ENCODE results near the gene PRRX1.

Gene PRRX1

DNA sequence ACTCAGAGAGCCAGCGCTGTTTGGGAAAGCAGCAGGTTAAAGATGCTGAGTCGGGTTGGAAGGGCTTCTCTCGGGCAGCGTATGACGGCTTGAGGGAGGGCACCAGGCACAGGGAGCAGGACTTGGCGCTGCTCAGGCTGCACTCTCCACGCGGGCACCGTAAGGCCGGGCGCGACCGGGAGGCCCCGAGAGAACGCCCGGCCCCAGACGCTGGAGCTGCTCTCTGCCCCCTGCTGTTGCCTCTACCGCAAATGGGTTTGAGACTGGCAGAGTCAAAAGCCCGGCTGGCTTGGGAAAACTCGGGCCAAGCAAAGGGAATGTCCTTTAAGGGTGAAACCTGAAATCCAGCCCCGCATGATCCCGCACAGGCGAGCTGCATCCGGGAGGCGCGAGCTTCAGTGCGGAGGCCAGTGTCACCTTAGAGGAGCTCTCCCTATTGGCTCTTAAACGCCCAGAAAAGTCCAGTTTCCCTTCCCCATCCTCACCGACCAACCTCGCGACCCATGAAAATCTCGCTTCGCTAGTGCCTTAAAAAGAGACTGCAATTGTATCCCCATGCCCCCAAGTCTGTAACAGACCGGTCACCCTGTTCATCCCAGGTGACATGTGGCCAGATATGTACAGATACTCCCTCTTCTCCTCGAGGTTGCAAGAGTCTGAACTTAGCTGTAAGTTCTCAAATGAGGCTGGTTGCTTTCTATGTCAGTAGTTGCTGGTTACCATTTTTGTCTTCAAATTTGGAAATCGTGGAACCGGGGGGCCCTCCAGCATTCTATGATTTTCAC, 1.1 kb downstream of the PRRX1 start:
- DNase-seq (ENCODE audit: low read depth) = peak; percentile 78

DNA sequence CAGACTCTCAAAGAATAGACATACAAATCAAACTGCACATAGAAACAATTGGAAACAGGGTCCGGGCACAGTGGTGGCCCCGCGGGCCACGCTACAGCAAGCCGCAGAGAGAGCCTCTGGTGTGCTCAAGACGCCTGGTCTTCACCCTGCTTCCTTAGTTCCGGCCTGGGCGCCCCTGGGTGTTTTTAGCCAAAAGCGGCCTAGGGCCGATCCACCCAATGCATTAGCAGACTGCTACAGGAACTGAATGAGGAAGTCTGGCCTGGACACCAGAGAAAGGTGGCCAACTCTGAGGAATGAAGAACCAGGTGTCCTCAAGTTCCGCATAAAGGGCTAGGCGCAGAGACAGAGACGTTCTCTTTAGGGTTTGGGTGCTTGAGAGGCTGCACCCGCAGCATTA, 1.7 kb downstream of the PRRX1 start:
- DNase-seq (ENCODE audit: low read depth) = peak; percentile 62

DNA sequence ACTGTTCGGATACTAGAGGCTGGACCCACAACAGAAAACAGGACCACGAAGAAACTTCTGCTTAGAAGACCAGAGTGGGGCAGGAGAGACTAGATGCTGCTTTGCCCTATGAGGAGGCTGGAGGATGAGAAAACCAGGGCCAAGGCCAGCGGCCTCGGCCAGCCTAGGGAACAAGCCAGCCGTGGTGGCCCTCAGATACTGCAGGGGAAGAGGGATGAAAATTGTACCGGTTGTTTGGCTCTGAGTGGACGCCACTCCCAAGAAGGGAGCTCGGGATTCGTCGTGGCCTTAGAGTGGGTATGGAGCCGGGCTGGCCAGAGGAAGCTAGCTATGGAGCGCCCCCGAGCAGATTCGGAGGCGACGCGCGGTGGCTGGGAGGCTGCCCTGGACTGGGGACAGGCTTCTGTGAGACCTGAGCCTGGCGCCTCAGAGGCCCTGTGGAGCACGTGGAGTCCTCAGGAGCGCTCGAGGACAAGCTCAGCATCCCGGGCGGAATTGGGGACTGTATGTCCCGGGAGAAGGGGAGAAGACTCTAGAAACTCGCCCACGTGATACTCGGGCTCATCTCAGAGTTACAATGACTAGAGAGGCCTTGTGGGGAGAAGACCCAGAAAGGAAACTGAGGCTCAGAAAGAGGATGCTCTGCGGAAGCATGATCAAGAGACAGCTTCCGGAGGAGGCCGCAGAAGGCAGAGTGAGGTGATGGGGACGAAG, 2.8 kb downstream of the PRRX1 start:
- peak; percentile 52 for DNase-seq (ENCODE audit: low read depth)

DNA sequence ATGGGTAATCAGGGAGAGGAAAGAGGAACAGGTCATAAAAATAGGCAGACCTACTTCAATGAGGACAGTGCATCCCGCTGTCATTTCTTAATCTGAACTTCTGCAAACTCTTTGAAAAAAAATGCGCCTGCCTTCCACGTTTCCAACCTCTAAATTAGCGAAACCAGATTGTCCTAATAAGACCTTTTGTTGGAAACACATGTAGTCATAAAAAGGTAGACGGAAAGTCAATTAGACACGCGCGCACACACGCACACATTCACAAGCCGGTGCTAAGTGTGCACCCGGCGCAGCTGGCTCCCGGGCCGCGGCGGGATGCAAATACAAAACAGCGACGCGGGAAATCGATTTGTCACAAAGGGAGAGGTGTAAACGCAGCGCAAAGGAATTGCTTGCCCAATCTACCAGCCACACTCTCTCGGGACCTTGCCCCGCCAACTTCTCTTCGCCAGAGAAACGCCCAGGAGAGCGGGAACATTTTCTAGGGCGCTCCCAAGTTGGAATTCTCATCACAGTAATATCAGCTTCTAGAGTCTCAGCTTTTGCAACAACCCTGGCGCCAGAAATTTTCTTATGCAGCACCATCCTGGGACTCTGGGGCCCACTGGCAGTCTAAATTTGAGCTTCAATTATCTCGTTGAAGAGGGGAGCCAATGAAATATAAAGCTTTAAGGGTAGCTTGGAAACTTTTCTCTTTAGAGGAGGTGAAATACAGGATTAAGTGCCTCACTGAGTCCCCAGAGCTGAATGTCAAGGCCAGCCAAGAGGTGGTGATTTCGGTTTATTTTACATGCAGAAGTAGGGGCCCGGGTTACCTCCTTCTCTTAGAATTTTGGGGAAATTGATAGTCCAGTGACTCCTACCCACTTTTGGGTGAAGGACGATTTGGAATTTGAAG, 4.5 kb downstream of the PRRX1 start:
- DNase-seq (ENCODE audit: low read depth) = peak; percentile 50

DNA sequence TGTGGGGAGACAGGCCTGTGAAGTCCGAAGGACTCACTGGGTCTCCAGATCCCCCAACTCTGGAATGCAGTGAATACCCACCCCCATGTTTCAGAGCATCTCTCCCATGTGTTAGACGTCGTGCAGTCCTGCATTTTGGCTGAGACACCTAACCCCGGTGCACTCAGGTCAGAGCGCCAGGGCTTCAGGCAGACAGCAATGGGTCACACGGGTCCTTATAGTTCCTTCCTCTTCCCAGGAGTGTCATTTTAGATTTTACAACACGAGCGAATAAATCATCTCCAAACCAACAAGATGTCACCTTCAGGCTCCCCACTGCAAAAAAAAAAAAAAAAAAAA, 5.1 kb downstream of the PRRX1 start:
- DNase-seq (ENCODE audit: low read depth) = peak; percentile 32

DNA sequence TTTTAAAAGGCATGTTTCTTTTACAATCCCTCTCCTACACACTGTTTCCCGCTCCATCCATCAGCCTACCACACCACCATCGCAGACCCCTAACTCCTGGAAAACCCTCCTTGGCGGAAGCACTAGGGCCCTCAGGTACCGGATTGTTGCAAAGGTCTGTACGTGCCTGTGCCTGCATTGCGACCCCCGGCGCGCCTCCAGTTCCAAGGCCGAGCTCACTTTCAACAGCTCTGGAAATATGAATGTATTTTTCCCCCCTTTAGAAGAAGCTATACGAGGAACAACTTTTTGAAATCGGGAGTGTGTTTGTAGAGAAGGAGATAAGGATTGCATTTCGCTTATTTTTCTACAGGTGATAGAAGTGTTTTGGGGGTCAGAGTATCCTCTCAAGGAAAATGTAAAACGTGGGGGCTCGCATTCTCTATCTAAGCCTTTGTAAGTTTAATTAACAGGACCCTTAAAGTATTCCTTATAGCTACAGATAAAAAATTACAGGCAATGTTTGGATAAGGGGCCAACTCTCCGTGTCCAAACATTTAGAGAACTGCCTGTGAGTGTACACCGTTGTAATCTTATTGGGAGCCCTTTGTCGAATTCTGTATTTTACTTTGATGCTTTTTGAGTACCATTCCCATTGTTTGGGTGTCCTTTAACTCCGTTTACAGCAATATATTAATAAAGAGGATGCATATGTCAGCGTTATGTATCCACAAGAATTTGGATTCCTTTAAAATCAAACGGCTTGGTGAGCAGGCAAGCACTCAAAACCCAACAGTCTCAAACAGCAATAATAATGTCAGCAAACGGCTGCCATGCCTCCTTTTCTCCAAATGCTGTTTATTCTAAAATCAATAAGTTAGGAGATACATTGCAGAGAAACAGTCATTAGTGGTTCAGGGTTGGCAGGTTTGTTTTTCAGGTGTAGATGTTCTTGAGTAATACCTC, 5.9 kb downstream of the PRRX1 start:
- DNase-seq (ENCODE audit: low read depth) = no peak

DNA sequence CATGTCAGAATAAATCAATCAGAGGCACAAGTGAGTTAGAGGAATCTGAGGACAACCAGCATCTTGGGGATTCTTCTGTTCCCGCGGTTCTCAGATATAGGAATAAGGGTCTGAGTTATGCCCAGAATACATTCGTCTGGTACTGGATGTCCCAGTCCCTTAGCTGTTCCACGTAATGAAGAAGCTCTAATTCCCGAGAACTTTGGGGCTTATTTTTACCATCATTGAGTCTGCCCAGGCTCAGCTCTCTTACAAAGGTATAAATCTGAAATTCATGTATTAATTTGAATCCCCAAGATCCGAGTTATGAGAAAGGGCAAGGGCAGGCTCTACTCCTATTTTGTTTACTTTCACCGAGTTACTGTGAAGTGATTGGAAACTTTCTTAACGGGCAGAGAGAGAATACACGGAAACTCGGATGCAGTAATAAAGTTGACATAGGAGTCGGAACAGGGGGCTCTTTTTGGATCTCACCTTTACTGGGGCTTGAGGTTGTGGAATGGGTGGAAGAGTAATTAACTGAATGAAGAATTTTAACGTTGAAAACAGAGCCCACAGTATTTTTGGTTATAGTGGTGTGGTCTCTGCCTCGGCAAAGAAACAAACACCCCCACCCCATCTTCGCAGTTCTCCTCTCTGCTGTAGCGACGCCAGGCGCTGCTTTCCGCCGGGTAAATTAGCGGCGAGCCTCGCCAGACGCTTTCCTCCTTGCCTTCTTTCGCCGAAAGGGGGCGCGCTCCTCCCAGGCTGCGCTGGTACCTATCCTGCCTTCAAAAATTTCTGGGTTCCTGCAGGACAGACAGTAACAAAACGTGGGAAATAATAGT, 7.1 kb downstream of the PRRX1 start:
- DNase-seq (ENCODE audit: low read depth) = peak; percentile 75

DNA sequence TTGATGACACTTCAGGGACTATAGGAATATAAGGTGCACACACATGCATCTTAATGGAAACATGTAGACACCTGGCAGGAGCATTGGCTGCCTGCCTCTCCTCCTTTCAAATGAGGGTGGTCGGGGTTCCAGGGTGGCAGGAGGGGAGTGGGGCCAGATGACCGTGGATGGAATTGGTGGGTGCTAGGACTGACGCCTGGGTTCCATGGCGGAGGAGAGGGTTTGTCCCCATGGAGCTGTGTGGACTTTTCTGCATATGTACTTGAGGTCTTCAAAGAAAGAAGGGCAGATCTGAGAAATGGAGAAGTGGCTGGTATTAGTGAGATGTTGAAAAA, 7.7 kb downstream of the PRRX1 start:
- DNase-seq (ENCODE audit: low read depth) = no peak

DNA sequence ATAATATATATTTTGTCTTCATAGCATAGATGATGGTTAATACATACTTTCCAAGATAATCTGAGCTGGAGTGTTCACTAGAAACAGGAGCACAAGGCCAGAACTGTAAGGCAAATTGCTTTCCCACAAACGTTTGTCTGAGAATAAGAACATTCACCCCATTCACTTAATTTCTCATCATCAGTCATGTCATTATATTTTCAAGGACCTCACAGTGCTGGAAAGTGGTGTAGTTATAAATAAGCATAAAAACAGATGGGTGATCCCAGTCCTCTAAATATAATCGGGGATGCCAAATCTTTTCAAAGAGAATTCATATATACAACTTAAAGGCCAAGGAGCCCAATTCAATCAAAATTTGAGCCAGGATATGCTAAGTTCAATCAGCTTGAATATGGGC, 8.4 kb downstream of the PRRX1 start:
- DNase-seq (ENCODE audit: low read depth) = no peak

DNA sequence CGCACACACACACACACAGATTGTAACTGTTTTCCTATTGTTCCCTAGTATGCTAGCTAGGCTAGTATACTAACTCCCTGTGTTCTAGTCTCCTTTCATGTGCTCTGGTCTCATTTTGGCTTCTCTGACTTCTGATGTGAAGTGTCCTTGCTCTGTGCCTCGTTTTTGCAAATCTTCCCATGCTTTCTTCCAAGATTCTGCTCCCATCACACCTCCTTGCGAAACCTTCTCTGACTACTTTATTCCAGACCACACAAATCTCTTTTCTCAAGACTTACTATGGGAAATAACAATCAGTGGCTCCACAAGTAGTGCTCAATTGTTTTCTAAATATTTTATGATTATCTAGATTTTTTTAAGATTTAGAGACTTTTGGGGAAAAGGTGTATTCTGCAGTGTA, 10.3 kb downstream of the PRRX1 start:
- peak; percentile 58 for DNase-seq (ENCODE audit: low read depth)

DNA sequence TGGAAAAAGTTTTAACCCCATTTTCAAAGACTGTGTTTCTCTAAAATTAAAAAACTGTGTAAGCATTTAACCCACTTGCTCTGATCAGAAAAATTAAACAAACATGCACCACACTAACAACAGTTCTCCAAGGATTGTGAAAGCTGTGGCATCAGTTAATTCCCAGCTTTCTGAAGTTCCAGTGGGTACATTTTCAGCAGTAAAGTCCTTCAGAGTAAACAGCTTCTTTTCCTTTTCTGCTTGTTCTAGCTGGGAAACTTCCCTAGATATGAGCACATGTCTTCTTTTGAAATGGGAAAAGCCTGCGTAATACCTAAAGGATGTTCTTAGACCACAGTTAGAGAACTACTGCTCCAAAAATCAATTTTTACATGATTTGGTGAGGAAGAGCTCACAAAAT, 11.1 kb downstream of the PRRX1 start:
- peak; percentile 41 for DNase-seq (ENCODE audit: low read depth)

DNA sequence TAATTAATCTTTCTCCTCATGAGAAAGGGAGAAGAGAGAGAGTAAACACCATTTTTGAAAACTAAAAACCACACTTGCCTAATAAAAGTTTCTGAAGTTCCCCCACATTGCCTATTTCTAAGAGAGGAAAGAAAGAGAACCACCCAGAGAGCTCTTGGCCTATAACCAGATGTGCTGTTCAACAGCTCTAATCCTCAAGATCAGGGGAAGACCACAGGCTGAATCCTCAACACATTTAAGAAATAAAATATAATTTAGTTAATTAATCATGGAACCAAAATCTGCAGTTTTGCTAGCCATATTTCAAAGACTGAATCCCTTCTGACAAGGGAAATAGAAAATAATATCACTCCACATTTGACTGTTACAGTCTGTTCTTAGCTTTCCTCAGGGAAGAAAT, 11.9 kb downstream of the PRRX1 start:
- peak; percentile 64 for DNase-seq (ENCODE audit: low read depth)

DNA sequence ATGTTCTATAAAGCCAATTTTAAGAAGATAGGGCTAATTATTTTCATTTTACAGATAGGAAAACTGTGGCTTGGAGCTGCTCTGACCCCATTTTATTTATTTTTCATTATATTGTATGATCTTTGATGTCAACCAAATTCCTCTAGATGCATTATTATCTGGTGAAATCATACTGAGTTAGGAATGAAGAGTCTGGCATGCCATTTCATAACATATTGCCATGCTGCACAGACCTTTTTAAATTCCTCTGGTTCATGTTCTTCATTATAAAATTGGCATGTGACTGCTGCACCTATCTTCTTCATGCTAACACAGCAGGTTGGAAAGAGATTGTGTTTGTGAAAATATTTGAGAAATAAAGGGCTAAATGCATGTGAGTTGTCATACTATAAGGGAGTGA, 12.7 kb downstream of the PRRX1 start:
- peak; percentile 83 for DNase-seq (ENCODE audit: low read depth)

DNA sequence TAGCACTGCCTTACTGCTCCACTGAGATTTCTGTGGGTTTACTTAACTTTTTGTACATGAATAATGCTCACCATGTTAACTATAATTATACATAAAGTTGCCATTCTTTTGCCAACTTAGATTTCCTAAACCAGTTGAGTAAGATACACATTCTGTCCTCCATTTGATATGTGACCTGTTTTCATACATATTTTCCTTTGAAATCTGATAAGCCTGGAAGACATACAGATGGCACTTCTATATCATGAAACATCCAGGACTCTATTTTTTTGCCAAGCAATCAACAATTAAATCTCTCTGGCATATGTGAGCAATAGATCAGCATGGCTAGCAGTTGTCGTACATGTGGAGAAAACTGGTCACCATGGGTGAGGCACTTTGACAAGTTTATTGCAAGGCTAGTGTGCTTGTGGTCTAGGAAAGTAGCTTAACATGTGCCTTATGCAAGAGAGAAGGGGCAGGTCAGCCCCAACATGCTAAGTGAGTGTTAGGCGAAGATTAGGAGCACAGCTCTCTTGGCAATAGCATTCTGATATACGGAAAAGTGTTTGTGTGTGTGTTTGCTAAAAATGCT, 14.2 kb downstream of the PRRX1 start:
- DNase-seq (ENCODE audit: low read depth) = peak; percentile 47

DNA sequence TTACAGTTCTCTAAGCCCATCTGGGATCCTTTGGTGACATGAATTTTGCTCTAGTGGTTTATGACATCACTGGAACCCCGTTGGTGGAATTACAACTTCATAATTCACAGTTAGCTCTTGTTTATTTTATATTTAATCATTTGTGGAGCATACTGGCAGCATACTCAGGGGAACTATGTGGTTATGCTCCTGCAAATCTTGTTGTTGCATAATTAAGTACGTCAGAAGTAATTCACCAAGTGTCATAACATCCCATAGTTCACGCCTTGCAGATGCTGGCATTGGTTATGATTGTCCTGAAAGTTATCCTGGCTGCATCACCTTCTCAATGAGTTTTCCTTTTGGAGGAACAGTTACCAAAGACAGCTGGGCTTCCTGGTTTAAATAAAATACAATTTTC, 16.5 kb downstream of the PRRX1 start:
- DNase-seq (ENCODE audit: low read depth) = peak; percentile 90

DNA sequence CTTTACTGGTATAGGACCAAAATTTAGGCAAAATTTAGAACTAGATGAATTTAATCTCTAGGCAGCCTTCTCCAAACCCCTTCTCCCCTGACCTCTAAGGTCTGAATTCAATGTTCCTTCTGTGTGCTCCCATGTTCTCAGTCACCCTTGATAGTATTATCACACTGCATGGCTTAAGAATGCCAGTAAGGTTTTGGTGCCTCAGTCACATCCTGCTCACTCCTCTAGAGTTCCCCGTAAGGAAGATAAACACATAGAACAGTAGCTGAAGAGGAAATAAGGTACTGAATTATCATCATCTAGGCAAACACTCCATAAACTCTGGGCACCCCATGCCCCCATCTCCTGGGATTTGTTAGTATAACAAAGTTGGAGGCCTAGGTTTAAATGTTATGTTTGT, 18.2 kb downstream of the PRRX1 start:
- DNase-seq (ENCODE audit: low read depth) = peak; percentile 72

DNA sequence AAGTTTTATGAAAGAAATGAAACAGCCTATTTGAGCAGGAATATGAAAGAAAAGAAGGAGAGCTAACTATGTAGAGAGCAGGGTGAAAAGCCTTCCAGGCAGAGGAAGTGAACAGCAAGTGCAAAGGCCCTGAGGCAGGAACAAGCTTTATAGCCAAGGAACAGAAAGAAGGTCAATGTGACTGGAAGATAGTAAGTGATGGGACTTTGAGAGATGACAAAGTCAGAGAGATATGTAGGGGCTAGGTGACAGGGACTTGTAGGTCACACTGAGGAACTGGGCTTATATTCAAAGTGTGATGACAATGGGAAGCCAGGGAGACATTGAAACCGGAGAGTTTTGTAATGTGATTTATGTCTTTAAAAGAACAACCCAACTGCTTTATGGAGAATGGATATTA, 18.9 kb downstream of the PRRX1 start:
- no peak for DNase-seq (ENCODE audit: low read depth)

DNA sequence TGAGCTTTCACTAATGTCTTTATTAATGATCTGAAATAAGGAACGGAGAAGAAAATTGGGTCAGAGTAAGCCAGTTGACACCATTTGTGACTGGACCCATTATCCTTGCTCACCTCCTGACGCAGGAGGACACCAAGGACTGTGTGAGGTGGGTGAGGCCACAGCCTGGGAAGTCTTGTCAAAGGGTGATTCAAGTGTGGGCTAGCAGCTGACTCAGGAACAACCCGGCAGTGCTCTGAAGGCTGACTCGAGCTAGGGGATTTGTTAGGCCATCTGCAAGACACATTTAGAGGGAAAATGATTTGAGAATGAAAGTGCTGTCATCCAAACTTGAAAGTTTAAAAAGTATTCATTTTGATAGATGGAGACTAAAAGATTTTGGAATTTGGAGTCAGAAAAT, 21.2 kb downstream of the PRRX1 start:
- peak; percentile 95 for DNase-seq (ENCODE audit: low read depth)

DNA sequence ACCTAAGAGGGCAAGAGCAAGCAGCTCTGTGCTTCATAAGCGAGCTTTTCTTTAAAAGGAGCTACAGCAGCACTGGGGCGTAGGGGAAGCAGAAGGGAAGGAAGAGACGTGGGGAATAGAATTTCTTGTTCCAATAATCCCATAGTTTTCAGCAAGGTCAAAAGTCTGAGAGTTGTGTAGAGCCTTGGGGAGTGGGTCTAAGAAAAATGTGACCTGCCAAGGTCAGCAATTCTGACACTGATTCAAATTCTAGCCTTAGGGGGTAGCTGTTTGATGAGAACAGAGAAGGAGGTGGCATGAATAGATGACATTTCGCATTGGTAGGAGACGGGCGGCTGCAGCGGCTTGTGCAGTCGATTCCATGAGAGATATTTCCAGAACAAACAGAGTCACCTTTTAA, 22.4 kb downstream of the PRRX1 start:
- no peak for DNase-seq (ENCODE audit: low read depth)

DNA sequence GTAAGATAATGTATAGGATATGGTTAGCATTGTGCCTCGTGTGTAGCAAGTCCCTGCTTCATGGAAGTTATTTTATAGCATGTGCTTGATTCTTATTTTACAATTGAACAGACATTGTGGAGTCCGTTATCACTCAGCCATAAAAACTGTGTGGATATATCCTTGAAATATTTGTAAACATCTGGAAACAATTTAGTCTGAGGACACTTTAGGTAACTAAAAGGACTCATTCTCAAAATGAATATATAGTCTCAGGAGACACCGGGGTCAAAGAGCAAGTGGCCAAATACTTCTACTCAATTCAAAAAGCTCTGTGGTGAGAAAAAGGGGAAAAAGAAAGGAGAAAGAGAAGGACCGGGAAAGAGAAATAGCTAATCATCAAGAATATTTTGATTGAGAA, 23.7 kb downstream of the PRRX1 start:
- DNase-seq (ENCODE audit: low read depth) = no peak

DNA sequence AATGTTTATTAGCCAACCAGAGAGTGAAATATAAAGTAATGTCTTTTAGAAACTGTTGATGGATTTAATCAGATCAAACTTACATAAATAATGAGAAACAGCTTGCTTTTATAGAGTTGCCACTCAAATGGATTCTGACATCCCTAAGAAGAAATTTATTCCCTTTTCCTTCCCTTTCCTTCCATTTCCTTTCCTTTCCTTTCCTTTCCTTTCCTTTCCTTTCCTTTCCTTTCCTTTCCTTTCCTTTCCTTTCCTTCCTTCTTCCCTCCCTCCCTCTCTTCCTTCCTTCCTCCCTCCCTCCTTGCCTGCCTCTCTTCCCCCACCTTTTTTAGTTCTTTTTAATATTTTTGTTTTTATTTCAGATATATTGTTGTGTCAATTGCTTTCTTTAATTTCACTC, 27.3 kb downstream of the PRRX1 start:
- DNase-seq (ENCODE audit: low read depth) = no peak
